H1 (cell line): ENCODE results near the gene TMPRSS4. TPM values are rescaled to one million over a fixed set of nuclear protein-coding genes. Genes with fewer than 3 reads are reported as not detected.
A peak's percentile ranks its signal among the peaks of the same experiment; 100 is the strongest.

Source experiments
- BRCA1 ChIP-seq: IDR thresholded peaks from 2 replicates; pipeline ENCODE4 v1.6.1; 2012; ENCODE audit warnings: low read depth, low read length, improper control_type of control experiment
- EP300 ChIP-seq, 2 experiments: IDR thresholded peaks; 1 replicate in 1 of 2; 2 replicates in 1 of 2; pipeline ENCODE4 v1.6.1; 2011 to 2012; ENCODE audit warnings: low read depth in 2 of 2, low read length in 2 of 2, mild to moderate bottlenecking in 2 of 2, borderline replicate concordance in 1 of 2, inconsistent platforms in 1 of 2, moderate library complexity in 1 of 2
- GABPA ChIP-seq: IDR thresholded peaks from 2 replicates; pipeline ENCODE4 v1.6.1; 2011; ENCODE audit warnings: mild to moderate bottlenecking, low read length, moderate library complexity, borderline replicate concordance; ENCODE audit not compliant: insufficient read depth
- NRF1 ChIP-seq: IDR thresholded peaks from 2 replicates; pipeline ENCODE4 v1.6.1; 2011; ENCODE audit warnings: mild to moderate bottlenecking, low read depth, low read length, improper control_type of control experiment
- SIN3A ChIP-seq, 2 experiments: IDR thresholded peaks in 1 of 2; conservative IDR thresholded peaks in 1 of 2; 2 replicates each; pipeline ENCODE4 v1.6.1; 2011 to 2012; ENCODE audit warnings: low read length in 2 of 2, improper control_type of control experiment in 1 of 2, low read depth in 1 of 2, mild to moderate bottlenecking in 1 of 2
- SUZ12 ChIP-seq: fragments of 200-600 bp; sonication (generic); IDR thresholded peaks from 2 replicates; pipeline ENCODE4 v1.6.1; 2012; ENCODE audit warnings: mild to moderate bottlenecking, inconsistent platforms, low read length, moderate library complexity, mixed read lengths
- polyA plus RNA-seq, 7 experiments: library from polyadenylated mRNA; depleted of rRNA in 3 of 7; stranded (reverse) in 5 of 7; unstranded in 2 of 7; fragments of >200 nt in 5 of 7; fragments of 200-250 nt in 2 of 7; gene quantifications; 1 replicate in 5 of 7; 2 replicates in 1 of 7; 4 replicates in 1 of 7; pipeline versions ENCODE4 v1.2.1 to v1.2.3, GENCODE V29; 2011 to 2013; ENCODE audit warnings: missing spikeins in 2 of 7, mixed read lengths in 2 of 7
- total RNA-seq: library from RNA; stranded (reverse); fragmentation: NEBNext Ultra II Directional; extraction: Animal tissue kit (Norgen Biotek cat#: 25700); gene quantifications from 2 replicates; pipeline ENCODE4 v1.2.1, GENCODE V29; 2021
- TF ChIP-seq, protein P1 (sequence below): IDR thresholded peaks from 2 replicates; pipeline ENCODE4 v1.6.1; 2012; ENCODE audit warnings: inconsistent platforms

The TMPRSS4 gene
- total and polyA plus RNA-seq, 2 of the 8 experiments (the other 6 are each of a cell fraction or from before 2014, with no cell fraction given): 0.11 to 0.58 TPM

DNA sequence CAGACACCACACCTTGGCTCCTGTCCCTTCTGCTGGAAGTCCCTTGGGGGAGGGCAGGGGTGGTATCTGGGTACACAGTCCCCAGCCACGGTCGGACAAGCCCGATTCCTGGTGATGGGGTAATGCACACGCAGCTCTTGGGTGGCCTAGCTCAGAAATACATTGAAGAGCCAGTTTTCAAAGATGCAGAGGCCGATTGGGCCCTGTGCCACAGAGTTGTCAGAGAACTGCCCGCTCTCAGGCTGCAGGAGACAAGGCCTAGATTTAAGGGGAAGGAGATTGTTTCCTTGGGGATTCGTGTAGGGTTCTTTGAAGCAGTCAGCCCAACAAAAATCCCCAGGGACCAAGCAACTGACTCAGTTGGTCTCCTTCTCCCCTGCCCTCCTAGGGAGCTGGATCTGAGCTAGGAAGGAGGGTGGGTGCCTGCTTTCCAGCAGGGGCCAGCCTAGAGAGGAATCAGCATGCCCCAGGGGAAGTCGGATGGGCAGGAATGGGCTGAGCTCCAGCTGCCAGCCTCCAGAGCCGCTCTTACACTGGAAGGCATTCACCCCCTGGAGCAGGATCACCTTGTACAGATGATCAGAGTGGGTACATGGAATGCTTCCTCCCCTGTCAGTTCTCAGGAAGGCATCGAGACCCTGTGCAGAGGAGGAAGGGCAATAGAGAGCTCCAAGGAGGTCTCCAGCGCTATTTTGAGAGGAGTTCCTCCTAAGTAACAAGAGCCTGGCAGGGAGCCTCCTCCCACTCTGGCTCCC is 79.1 kb downstream of the TMPRSS4 start (continued):
- TF ChIP-seq EP300 (IDR thresholded peaks at IDR 0.05; ENCODE audit: borderline replicate concordance in 1 of 2, low read depth in 2 of 2, low read length in 2 of 2): peak in 1 of 2 experiments; percentile 17; a peak in 1 of 3 replicates
- TF ChIP-seq SIN3A (conservative IDR thresholded peaks at IDR 0.05 in 1 of 2, IDR thresholded peaks at IDR 0.05 in 1 of 2; ENCODE audit: low read depth in 1 of 2, low read length in 2 of 2): no peak
- TF ChIP-seq GABPA: no peak
- no peak for TF ChIP-seq NRF1
- TF ChIP-seq, protein P1, sequence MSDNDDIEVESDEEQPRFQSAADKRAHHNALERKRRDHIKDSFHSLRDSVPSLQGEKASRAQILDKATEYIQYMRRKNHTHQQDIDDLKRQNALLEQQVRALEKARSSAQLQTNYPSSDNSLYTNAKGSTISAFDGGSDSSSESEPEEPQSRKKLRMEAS: no peak
- 0 out of 2 replicates have a peak, but pooled peaks have one; percentile 9 for TF ChIP-seq SUZ12
- TF ChIP-seq BRCA1: no peak
